Measurements from ENCODE around the gene SLC50A1. TPM values are rescaled to one million over a fixed set of nuclear protein-coding genes. Genes with fewer than 3 reads are reported as not detected.
A peak's percentile ranks its signal among the peaks of the same experiment; 100 is the strongest.

The SLC50A1 gene
- polyA plus RNA-seq, 3 donors = 48.7 to 64.8 (median 55.5) TPM

DNA sequence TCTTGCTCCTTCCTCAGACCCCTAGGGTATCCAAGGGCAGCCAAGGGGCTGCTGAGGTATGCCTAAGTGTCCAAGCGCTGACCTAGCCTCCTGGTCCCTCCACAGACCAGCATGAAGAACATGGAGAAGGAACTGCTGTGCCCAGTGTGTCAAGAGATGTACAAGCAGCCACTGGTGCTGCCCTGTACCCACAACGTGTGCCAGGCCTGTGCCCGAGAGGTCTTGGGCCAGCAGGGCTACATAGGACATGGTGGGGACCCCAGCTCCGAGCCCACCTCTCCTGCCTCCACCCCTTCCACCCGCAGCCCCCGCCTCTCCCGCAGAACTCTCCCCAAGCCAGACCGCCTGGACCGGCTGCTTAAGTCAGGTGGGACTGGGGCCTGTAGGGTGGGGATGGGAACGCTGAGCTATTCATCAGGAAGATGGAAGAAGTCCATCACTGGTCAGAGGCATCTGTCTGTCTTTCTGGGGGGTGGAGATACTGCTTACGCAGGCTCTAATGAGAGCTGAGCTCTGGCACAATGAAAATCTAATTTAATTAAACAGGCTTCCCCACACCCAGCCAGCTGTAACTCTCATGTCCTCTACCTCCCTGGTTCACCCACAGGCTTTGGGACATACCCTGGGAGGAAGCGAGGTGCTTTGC, 39.8 kb downstream of the SLC50A1 start:
- DNase-seq (ENCODE audit: extremely low read depth in 1 of 11, low read depth in 9 of 11, low spot score in 4 of 11) = no peak

GRCh38 chr1:155175927-155176371, 40.3 kb downstream of the SLC50A1 start:
- DNase-seq (ENCODE audit: extremely low read depth in 1 of 11, low read depth in 9 of 11, low spot score in 4 of 11) = no peak

DNA sequence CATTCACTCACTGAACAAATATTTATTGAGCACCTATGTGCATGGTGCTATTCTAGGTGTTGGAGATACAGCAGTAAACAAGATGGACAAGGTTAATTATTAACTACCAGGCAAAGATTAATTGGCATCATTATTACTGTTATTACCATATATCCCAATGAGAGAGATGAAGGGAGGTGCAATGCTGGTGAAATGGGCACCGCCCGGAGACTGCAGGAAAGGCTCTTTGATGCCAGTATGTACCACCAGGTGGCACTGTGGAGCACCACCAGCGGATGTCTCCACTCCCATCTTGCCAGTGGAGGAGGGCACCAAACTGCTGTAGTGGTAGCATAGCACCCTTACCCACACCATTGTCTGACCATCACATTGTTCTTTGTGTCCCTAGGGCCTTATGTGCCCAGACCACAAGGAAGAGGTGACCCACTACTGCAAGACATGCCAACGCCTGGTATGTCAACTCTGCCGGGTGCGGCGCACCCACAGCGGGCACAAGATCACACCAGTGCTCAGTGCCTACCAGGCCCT, 41.0 kb downstream of the SLC50A1 start:
- peak in 6 of 11 donors; percentile 43 to 74 (median 64) for DNase-seq (ENCODE audit: extremely low read depth in 1 of 11, low read depth in 9 of 11, low spot score in 4 of 11)

DNA sequence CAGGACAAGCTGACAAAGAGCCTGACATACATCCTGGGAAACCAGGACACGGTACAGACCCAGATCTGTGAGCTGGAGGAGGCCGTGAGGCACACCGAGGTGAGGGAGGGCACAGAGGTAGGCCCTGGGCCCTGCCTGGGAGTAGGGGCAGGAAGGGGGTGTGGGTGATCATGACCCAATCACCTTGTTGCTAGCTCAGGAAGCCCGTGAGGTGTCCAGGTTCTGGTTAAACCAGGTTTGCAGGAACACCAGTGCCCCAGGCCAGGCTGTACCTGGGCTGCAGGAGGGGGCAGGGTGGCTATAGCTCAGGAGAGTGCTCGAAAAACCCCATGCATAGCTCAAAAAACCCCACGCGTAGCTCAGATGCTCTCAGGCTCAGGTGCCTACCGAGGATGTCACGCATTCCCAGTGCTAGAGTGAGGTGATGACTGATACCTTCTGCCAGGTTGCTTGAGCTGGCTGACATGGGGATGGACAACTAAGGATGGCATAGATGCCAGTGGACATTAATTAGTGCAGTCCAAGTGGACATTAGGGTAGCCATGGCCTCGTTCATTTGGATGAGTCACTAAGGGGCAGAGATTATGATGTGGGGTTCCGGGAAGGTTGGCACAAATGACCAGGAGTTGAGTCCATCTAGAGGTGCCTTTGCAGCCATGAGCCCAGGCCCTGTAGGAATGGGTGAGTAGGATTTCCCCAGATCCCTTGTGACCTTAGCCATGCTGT, 41.7 kb downstream of the SLC50A1 start:
- no peak for DNase-seq (ENCODE audit: extremely low read depth in 1 of 11, low read depth in 9 of 11, low spot score in 4 of 11)

DNA sequence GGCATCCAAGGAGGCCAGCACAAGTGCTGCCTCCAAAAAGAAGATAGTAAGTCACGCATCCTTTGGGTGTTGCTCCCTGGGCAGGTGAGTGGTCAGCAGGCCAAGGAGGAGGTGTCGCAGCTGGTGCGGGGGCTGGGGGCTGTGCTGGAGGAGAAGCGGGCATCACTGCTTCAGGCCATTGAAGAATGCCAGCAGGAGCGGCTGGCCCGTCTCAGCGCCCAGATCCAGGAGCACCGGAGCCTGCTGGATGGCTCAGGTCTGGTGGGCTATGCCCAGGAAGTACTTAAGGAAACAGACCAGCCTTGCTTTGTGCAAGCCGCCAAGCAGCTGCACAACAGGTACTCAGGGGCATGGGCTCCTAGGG, 42.2 kb downstream of the SLC50A1 start:
- DNase-seq (ENCODE audit: extremely low read depth in 1 of 11, low read depth in 9 of 11, low spot score in 4 of 11) = no peak

DNA sequence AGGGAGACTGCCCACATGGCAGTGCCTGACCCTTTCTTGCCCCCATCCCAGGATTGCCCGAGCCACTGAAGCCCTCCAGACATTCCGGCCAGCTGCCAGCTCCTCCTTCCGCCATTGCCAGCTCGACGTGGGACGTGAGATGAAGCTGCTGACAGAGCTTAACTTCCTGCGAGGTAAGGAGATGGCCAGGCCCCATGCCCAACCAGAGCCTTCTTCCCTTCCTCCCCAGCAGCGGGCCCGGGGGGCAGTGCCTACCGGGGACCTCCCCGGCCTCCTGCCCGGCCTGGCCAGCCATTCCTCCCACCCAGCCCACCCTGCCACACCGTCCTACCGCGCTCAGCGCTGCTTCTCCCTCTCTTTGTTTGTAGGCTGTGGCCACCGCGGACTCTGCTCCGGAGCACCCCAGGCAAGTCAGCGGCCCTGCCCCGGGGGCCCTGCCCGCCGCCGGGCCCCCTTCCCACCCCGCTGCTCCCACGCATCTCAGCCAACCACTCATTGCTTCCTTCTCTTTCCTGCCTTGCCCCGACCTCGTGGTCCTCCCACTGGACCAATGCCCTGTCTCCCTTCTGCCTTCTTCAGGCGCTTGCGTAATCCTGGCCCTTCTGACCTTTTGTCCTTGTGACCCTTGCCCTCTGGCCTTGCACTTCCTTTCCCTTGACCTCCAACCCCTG, 42.9 kb downstream of the SLC50A1 start:
- no peak for DNase-seq (ENCODE audit: extremely low read depth in 1 of 11, low read depth in 9 of 11, low spot score in 4 of 11)

DNA sequence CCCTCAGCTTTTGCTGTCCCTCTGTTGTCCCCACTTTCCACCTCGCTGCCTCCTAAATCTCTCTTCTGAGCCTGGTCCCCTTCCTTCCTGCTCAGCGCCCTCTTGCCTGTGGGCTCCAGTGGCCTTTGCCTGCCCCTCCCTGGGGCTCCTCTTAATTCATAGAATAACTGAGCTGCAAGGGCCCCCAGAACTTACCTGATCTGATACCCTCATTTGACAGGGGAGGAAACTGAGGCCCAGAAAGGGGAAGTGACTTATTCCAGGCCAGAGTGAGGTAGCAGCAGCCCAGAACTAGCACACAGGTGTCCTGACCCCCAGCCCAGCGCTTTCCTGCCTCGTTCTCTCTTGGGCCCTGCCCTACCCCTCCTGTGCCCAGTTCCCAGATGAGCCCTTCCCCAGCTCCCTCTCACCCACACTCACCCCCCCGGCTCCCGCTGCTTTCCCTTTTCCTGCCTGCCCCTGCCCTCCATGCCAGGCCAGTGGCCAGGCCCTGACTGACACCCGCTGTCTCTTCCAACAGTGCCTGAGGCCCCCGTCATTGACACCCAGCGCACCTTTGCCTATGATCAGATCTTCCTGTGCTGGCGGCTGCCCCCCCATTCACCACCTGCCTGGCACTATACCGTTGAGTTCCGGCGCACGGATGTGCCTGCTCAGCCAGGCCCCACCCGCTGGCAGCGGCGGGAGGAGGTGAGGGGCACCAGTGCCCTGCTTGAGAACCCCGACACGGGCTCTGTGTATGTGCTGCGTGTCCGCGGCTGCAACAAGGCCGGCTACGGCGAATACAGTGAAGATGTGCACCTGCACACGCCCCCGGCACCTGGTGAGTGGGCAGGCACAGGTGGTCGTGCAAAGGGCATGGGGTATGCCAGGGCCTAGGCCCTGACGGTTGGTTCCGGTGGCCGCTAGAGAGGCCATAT, 43.7 kb downstream of the SLC50A1 start:
- no peak for DNase-seq (ENCODE audit: extremely low read depth in 1 of 11, low read depth in 9 of 11, low spot score in 4 of 11)

DNA sequence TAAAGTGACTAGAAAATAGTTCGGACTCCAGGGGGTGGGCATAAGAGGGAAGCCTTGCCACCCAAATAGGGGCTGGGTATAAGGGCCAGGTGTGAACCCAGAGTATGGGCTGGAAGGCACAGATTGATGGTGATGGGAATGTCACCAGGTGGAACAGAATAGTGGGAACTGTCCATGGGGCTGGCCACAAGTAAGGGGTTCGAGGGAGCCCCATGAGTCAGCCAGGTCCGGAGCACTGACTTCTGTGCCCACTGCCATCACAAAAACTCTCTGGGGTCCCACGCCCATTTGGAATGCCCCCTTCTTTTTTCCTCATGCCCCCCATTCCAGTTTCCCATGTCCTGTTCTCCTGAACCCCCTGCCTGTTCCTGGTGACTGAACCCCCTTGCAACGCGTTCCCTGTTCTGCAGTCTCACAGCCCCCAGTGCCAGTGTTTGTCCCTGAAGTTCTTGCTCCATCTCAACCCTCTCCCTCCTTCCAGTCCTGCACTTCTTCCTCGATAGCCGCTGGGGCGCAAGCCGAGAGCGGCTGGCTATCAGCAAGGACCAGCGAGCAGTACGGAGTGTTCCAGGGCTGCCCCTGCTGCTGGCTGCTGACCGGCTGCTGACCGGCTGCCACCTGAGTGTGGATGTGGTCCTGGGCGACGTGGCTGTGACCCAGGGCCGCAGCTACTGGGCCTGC, 45.9 kb downstream of the SLC50A1 start:
- no peak for DNase-seq (ENCODE audit: extremely low read depth in 1 of 11, low read depth in 9 of 11, low spot score in 4 of 11)

- no peak for DNase-seq (ENCODE audit: extremely low read depth in 1 of 11, low read depth in 9 of 11, low spot score in 4 of 11)
These were observed 46.4 kb downstream of the SLC50A1 start for GRCh38 chr1:155182052-155182550.

DNA sequence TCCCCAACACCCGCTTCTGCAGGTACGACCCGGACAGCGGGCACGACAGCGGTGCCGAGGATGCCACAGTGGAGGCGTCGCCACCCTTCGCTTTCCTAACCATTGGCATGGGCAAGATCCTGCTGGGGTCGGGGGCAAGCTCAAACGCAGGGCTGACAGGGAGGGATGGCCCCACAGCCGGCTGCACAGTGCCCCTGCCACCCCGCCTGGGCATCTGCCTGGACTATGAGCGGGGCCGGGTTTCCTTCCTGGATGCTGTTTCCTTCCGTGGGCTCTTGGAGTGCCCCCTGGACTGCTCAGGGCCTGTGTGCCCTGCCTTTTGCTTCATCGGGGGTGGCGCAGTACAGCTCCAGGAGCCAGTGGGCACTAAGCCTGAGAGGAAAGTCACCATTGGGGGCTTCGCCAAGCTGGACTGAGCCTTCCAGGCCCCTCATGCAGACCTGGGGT, 48.1 kb downstream of the SLC50A1 start:
- no peak for DNase-seq (ENCODE audit: extremely low read depth in 1 of 11, low read depth in 9 of 11, low spot score in 4 of 11)

DNA sequence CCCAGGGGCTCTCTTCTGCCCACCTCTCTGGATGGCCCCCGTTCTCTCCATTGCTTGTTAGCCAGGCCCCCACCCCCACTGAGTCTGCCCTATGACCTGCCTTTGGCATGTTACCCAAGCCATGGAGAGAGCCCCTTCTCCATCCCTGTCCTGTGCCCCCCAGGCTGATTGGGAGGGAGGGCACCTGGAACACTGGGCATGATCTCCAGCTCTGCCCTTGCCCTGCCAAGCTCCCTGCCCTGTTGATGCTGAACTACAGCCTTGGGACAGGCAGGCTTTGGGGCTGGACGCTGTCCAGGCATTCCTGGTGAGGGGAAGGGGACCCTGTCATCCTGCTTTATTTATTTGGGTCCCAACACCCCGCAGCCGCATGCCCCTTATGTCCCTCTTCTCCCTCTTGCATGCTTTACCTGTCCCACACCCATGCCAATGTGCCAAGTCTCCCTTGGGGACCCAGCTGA, 48.7 kb downstream of the SLC50A1 start:
- DNase-seq (ENCODE audit: extremely low read depth in 1 of 11, low read depth in 9 of 11, low spot score in 4 of 11) = no peak

DNA sequence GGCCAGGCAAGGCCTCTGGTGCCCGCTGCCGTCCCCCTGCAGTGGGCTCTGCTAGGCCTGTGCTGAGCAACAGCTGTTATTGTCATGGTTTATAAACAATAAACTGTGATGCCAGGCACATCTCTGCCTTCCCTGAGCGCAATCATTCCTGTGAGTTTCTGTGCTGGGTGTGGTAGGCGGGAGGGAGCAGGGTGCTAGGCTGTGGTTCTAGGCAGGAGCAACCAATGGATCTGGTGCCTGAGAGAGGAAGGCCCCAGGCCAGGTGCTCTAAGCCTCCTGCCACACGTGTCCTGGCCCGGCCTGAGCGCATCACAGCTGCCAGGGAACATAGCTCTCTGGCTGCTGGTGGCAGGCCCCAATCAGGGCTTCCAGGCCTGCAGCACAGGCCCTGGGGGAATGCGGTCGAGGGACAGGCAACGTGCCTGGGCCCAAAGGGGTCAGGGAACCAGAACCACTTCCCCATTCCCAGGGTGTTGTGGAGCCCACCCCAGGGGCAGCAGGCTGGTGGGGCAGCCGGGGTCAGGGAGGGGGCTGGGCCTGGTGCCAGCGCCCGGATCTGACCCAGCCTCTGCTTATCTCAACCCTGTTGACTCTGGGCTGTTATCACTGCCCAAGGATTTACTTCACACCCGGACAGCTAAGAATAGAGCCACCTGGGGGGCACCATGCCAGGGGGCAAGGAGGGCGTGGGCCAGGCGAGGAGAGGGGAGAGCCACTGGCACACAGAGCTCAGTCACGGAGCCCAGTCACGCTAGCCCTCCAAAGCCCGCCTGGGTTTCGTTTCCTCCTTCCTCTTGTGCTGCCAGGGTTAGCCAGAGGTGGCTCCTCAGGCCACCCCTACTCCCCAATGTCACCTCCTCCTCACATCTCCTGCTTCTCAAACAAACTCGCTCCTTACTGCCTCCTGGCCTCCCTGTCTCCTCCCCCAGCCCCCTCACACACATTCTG, 49.5 kb downstream of the SLC50A1 start:
- no peak for DNase-seq (ENCODE audit: extremely low read depth in 1 of 11, low read depth in 9 of 11, low spot score in 4 of 11)

DNA sequence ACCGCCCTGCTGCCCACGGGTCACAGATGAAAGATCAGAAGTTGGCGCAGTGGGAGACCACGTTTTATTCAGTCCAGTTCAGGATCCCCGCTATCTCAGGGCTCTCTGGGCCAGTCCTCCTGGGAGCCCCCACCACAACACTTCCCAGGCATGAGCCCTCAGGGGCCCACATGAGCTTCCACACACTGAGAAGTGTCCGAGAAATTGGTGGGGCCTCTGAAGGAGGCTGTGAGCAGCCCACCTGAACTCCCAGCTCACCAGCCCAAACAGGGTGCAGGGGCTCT, 50.1 kb downstream of the SLC50A1 start:
- DNase-seq (ENCODE audit: extremely low read depth in 1 of 11, low read depth in 9 of 11, low spot score in 4 of 11) = no peak

- DNase-seq (ENCODE audit: extremely low read depth in 1 of 11, low read depth in 9 of 11, low spot score in 4 of 11) = peak in 1 of 11 donors; percentile 60
These were observed 50.6 kb downstream of the SLC50A1 start for GRCh38 chr1:155186067-155186793.

GRCh38 chr1:155186794-155187455, 51.3 kb downstream of the SLC50A1 start:
- DNase-seq (ENCODE audit: extremely low read depth in 1 of 11, low read depth in 9 of 11, low spot score in 4 of 11) = no peak

- DNase-seq (ENCODE audit: extremely low read depth in 1 of 11, low read depth in 9 of 11, low spot score in 4 of 11) = no peak
These were observed 51.8 kb downstream of the SLC50A1 start for GRCh38 chr1:155187456-155187891.

Data from renal cortex interstitium (tissue), 11 donors.